ENCODE measurements around the gene ADAM8.

DNA sequence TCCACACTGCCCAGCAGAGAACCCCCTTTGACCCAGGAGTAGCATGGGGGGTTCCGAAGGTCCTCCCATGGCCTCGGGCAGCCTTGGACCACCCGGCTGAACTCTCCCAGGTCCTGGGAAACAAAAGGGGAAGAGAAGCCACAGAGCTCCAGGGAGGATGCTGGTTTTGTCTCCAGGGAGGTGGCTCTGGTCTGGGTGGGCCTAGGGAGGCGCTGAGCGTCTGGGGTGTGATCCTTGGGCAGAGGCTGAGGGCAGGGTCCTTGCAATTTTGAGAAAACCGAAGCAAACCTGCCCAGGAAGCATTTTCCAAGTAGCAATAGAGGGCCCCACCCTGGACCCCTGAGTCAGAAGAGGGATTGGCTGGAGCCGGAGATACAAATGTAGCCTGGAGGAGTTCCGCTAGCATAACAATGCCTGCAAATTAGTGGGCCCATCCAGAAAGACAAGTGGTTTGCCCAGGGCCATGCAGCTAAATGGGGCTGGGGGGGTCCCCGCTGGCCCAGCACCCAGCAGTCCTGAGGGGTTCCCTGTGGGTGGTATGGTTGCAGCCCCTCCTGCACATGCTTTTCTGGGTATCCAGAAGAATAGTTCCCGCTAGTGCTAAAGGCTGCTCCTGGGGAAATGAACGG lies 44.6 kb downstream of the ADAM8 start:
- TF ChIP-seq FOXM1 (IDR thresholded peaks at IDR 0.05; ENCODE audit: borderline replicate concordance) (no peak), FOXA1 (IDR thresholded peaks at IDR 0.05) (no peak), FOXK2 (IDR thresholded peaks at IDR 0.05) (no peak), ARNT (IDR thresholded peaks at IDR 0.05) (no peak)
